ENCODE data around the gene TRAT1. TPM values are rescaled to one million over a fixed set of nuclear protein-coding genes. Genes with fewer than 3 reads are reported as not detected.

TRAT1 gene
- total RNA-seq: not detected in 2 replicates
- polyA plus RNA-seq: not detected in 2 replicates

DNA sequence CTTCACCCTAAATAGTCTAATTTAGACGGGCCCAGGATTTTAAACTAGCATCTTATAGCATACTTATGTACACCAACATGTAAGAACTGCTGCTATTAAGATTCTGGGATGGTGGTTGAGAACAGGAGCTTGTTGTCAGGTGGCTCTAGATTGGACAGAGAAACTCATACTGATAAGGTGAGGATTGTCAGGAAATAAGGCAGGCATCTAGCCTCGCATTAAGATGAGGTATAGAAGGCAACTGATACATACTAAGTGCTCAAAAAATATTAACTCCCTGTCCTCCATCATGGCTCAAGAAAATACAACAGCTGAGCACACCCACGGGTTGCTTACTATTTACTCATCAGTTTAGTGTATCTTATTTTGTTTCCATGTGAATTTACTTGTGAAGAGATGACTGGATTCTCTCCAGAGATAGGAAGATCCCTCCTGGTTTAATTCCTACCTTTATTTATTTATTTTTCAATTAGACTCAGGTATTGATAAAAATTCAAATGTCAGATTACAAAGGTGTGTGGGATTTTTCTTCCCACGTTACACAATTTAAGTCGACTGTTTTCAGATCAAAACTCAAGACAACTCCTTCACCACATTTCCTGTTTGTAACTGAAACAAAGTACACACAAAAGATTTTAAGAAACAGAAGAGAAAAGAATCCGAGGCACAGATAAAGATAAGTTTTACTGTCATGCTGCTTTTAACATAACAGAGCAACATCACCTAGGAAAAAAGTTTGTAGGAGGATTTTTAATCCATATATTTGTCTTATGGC is at the start of gene TRAT1:
Gene TRAT1, plus strand, starts transcription at position 664 of the 775 bp plus-strand sequence. CDS start 142 bp downstream, outside the sequence.
- Histone ChIP-seq H3K4me3 (no peak within 1 kb of the TSS), H3K27me3 (no peaks in the 10 kb centered on the region), H3K36me3 (no peaks in the 10 kb centered on the region), H3K9me3 (ENCODE audit: low read depth) (no peaks in the 10 kb centered on the region), H3K4me1 (ENCODE audit: low read depth) (no peaks in the 10 kb centered on the region), H3K27ac (no peak within 1 kb of the TSS)
- TF ChIP-seq CTCF (IDR thresholded peaks at IDR 0.05; ENCODE audit: low read depth, low read length): no peak
- no peak for DNase-seq (ENCODE audit: low read depth in 1 of 2, low spot score in 1 of 2)

GRCh38 chr3:108775649-108776048 is 46.9 kb upstream of the TRAT1 start:
- Histone ChIP-seq H3K9me3 (ENCODE audit: low read depth) (no peaks in the 10 kb centered on the region), H3K4me1 (ENCODE audit: low read depth) (no peaks in the 10 kb centered on the region), H3K4me3 (no peak overlapping the region), H3K27ac (no peak overlapping the region), H3K27me3 (no peaks in the 10 kb centered on the region), H3K36me3 (no peaks in the 10 kb centered on the region)
- no peak for TF ChIP-seq CTCF (IDR thresholded peaks at IDR 0.05; ENCODE audit: low read depth, low read length)
- DNase-seq (ENCODE audit: low read depth in 1 of 2, low spot score in 1 of 2): no peak

- H3K4me3 ChIP-seq: no peak overlapping the region
Measured at GRCh38 chr3:108779496-108779895, 43.1 kb upstream of the TRAT1 start.

GRCh38 chr3:108780235-108780634 is 42.4 kb upstream of the TRAT1 start:
- no peak for DNase-seq (ENCODE audit: low read depth in 1 of 2, low spot score in 1 of 2)

More at GRCh38 chr3:108779496-108779895, 43.1 kb upstream of the TRAT1 start:
- H3K27ac ChIP-seq: no peak overlapping the region
- no peak for DNase-seq (ENCODE audit: low read depth in 1 of 2, low spot score in 1 of 2)
- no peak for TF ChIP-seq CTCF (IDR thresholded peaks at IDR 0.05; ENCODE audit: low read depth, low read length)
- no peaks in the 10 kb centered on the region for H3K36me3 ChIP-seq
- no peaks in the 10 kb centered on the region for H3K4me1 ChIP-seq (ENCODE audit: low read depth)
- no peaks in the 10 kb centered on the region for H3K9me3 ChIP-seq (ENCODE audit: low read depth)
- no peaks in the 10 kb centered on the region for H3K27me3 ChIP-seq

GRCh38 chr3:108791473-108791872 is 31.1 kb upstream of the TRAT1 start:
- H3K4me3 ChIP-seq: no peak overlapping the region
- no peak overlapping the region for H3K27ac ChIP-seq
- no peaks in the 10 kb centered on the region for H3K9me3 ChIP-seq (ENCODE audit: low read depth)
- H3K36me3 ChIP-seq: no peaks in the 10 kb centered on the region
- TF ChIP-seq CTCF (IDR thresholded peaks at IDR 0.05; ENCODE audit: low read depth, low read length): no peak
- no peaks in the 10 kb centered on the region for H3K4me1 ChIP-seq (ENCODE audit: low read depth)
- DNase-seq (ENCODE audit: low read depth in 1 of 2, low spot score in 1 of 2): no peak
- no peaks in the 10 kb centered on the region for H3K27me3 ChIP-seq

More at GRCh38 chr3:108780235-108780634, 42.4 kb upstream of the TRAT1 start:
- H3K4me3 ChIP-seq: no peak overlapping the region
- no peak overlapping the region for H3K27ac ChIP-seq
- TF ChIP-seq CTCF (IDR thresholded peaks at IDR 0.05; ENCODE audit: low read depth, low read length): no peak
- no peaks in the 10 kb centered on the region for H3K36me3 ChIP-seq
- H3K27me3 ChIP-seq: no peaks in the 10 kb centered on the region
- H3K4me1 ChIP-seq (ENCODE audit: low read depth): no peaks in the 10 kb centered on the region
- H3K9me3 ChIP-seq (ENCODE audit: low read depth): no peaks in the 10 kb centered on the region

All from cardiac muscle cell (in vitro differentiated cells and primary cell).